Esophagus squamous epithelium (tissue), 5 donors: ENCODE data around the gene ZBTB46. TPM values are rescaled to one million over a fixed set of nuclear protein-coding genes. Genes with fewer than 3 reads are reported as not detected.

Experiments
- DNase-seq: peaks from one replicate; lab custom pipeline; 2025; lab: John Stamatoyannopoulos, UW
- H3K27ac ChIP-seq, 4 donors: fragments of 200-600 bp; sonication (generic); one replicate each; pipeline ENCODE4 v1.5.1; 2016 to 2019; ENCODE audit warnings: mild to moderate bottlenecking in 1 of 4
- H3K27me3 ChIP-seq, 4 donors: fragments of 200-600 bp; sonication (generic); 1 replicate in 3 of 4; 2 replicates in 1 of 4; pipeline versions ENCODE4 v1.5.1 to v1.6.0; 2017 to 2021; ENCODE audit warnings: antibody characterized with exemption in 1 of 4
- H3K36me3 ChIP-seq, 3 donors: fragments of 200-600 bp; sonication (generic); one replicate each; pipeline ENCODE4 v1.5.1; 2016 to 2019
- H3K4me1 ChIP-seq, 3 donors: fragments of 200-600 bp; sonication (generic); one replicate each; pipeline ENCODE4 v1.5.1; 2017 to 2019
- H3K4me3 ChIP-seq, 4 donors: fragments of 200-600 bp; sonication (generic); 1 replicate in 3 of 4; 2 replicates in 1 of 4; pipeline ENCODE4 v1.5.1; 2016 to 2019; ENCODE audit warnings: mild to moderate bottlenecking in 2 of 4, moderate library complexity in 1 of 4
- H3K9me3 ChIP-seq, 3 donors: fragments of 200-600 bp; sonication (generic); one replicate each; pipeline ENCODE4 v1.5.1; 2016 to 2019
- CTCF ChIP-seq, 6 experiments: fragments of 450-650 bp in 4 of 6; fragments of 200-600 bp in 2 of 6; sonication (generic) in 2 of 6; IDR thresholded peaks; one replicate each; pipeline ENCODE4 v1.5.1; 2016 to 2019; ENCODE audit warnings: antibody characterized with exemption in 6 of 6, mild to moderate bottlenecking in 4 of 6, moderate library complexity in 4 of 6
- POLR2A ChIP-seq, 4 donors: fragments of 450-650 bp; IDR thresholded peaks; one replicate each; pipeline ENCODE4 v1.6.1; 2017; ENCODE audit warnings: antibody characterized with exemption in 4 of 4, mild to moderate bottlenecking in 4 of 4, moderate library complexity in 3 of 4
- WGBS, 2 donors: methylation state at CpG; one replicate each; pipeline ENCODE4 v1.1.5; 2018; 5-methylcytosine and 5-hydroxymethylcytosine counted together
- intact Hi-C: fragments of 100-400 bp; cut with DNase I; formaldehyde crosslinking; loops from one replicate; pipeline ENCODE4 v1.15.0; 2022
- total RNA-seq, 4 donors: library from RNA; depleted of rRNA; stranded (reverse); fragments of >200 nt; gene quantifications; one replicate each; pipeline ENCODE4 v1.1.0, GENCODE V29; 2016
- donor health status: DM: yes; HTN: yes; CAD: no.

The ZBTB46 gene
- total RNA-seq, 4 donors from 2014 or later, result 0.79 to 4.2 (median 2.0) TPM

DNA sequence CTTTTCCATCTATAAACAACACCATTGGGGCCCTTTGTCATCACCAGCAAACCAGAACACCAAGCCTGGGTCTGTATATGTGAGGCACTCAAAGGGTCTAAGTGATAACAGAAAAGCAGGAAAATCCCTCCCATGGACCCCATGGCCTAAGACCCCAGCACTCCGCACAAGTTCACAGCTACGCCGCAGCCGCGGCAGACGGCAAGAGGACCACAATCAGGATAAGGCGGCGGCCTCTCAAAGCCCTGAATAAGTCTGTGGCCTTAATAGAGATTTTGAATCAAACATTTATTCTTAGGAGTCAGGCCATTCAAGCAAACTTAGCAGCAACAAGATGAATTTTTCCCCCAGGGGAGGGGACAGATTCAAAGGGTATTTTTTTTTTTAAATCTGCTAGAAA, 2.9 kb downstream of the ZBTB46 start:
- DNase-seq, result no peak

DNA sequence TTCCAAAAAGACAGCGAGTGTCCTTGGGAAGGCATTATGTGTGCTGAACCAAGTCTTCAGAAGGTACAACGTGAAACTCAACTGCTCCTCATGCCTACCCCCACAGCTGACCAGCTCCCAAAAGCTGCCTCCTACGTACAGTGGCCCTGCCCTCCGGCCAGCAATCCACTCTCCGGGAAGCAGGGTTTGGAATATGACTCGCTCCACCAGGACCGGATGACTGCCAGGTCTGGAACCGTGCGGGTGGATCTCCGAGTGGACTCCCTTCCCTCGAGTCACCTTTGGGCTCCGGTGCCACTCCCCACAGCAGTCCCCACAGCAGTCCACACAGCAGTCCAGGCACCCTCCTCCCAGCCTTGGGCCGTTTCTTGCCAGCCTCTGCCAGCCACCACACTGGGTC, 4.3 kb downstream of the ZBTB46 start:
- H3K27ac ChIP-seq, result no peak overlapping the region
- H3K36me3 ChIP-seq, result no peaks in the 10 kb centered on the region
- no peaks in the 10 kb centered on the region for H3K9me3 ChIP-seq
- peaks cover 0 to 66% (median 0%) of the 10 kb centered on the region in 4 donors for H3K27me3 ChIP-seq
- DNase-seq, result no peak
- peaks cover 14 to 31% (median 15%) of the 10 kb centered on the region in 3 donors for H3K4me1 ChIP-seq
- 70 to 81% methylated on average over 7 to 11 of the region's 13 CpGs for WGBS, 2 donors
- H3K4me3 ChIP-seq, result no peak overlapping the region
- TF ChIP-seq CTCF (IDR thresholded peaks at IDR 0.05) (no peak), POLR2A (IDR thresholded peaks at IDR 0.05) (no peak)
- intact Hi-C loops, result no loop called here

More for the DNA sequence above, 2.9 kb downstream of the ZBTB46 start:
- WGBS, 2 donors, result 98 to 100% methylated on average over 1 to 8 of the region's 8 CpGs
- peaks cover 0 to 75% (median 0%) of the 10 kb centered on the region in 4 donors for H3K27me3 ChIP-seq
- peaks cover 19 to 45% (median 20%) of the 10 kb centered on the region in 3 donors for H3K4me1 ChIP-seq
- H3K27ac ChIP-seq, result no peak overlapping the region
- intact Hi-C loops, result no loop called here
- TF ChIP-seq POLR2A (IDR thresholded peaks at IDR 0.05) (no peak), CTCF (IDR thresholded peaks at IDR 0.05) (no peak)
- H3K4me3 ChIP-seq, result no peak overlapping the region
- H3K36me3 ChIP-seq, result no peaks in the 10 kb centered on the region
- no peaks in the 10 kb centered on the region for H3K9me3 ChIP-seq

- intact Hi-C loops, result no loop called here
- 86 to 87% methylated on average over 24 to 25 of the region's 25 CpGs for WGBS, 2 donors
- TF ChIP-seq CTCF (IDR thresholded peaks at IDR 0.05), result no peak
- TF ChIP-seq POLR2A (IDR thresholded peaks at IDR 0.05), result no peak
- H3K36me3 ChIP-seq, result no peaks in the 10 kb centered on the region
- peaks cover 13 to 26% (median 14%) of the 10 kb centered on the region in 3 donors for H3K4me1 ChIP-seq
- DNase-seq, result no peak
- no peaks in the 10 kb centered on the region for H3K9me3 ChIP-seq
- H3K27ac ChIP-seq, result no peak overlapping the region
- H3K4me3 ChIP-seq, result no peak overlapping the region
- peaks cover 0 to 60% (median 0%) of the 10 kb centered on the region in 4 donors for H3K27me3 ChIP-seq
These were observed 5.5 kb downstream of the ZBTB46 start for GRCh38 chr20:63825331-63826118.

DNA sequence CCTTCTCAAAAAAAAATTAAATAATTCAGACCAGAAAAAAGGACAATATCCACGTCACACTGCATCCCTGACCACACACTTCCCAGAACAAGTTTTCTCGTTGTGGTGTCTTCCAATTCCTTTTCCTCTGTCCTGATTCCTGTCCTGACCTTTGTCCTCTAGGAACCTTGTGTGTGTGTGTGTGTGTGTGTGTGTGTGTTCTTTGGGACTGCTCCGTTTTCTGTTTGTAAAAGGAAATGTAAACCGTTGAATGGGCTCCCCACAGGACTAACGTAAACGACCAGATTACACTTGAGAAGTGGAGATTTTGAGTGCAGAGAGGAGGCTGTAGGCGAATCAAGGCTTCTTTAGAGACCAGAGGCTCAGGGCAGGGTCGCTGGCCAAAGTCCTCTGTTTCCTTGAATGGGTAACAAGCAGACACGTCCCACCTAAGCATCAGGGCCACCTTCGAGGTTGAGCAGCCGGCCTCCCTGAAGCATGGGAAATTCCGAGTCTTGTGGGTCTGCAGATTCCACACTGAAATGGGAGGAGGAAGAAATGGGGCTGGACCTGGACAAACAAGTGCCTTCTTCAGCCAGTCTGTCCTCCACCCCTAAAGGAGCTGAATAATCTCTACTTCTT, 7.3 kb downstream of the ZBTB46 start:
- 63 to 68% methylated on average over 7 to 11 of the region's 12 CpGs for WGBS, 2 donors
- Histone ChIP-seq H3K27me3 (peaks cover 0 to 43% (median 0%) of the 10 kb centered on the region in 4 donors), H3K36me3 (no peaks in the 10 kb centered on the region), H3K4me3 (no peak overlapping the region), H3K27ac (no peak overlapping the region), H3K4me1 (peaks cover 0 to 20% (median 14%) of the 10 kb centered on the region in 3 donors), H3K9me3 (no peaks in the 10 kb centered on the region)
- DNase-seq, result no peak
- TF ChIP-seq CTCF (IDR thresholded peaks at IDR 0.05) (no peak), POLR2A (IDR thresholded peaks at IDR 0.05) (no peak)
- intact Hi-C loops, result no loop called here

GRCh38 chr20:63822276-63822696, 8.8 kb downstream of the ZBTB46 start:
- peaks cover 0 to 32% (median 0%) of the 10 kb centered on the region in 4 donors for H3K27me3 ChIP-seq
- no peak overlapping the region for H3K27ac ChIP-seq
- WGBS, 2 donors, result 68 to 76% methylated on average over 6 to 12 of the region's 15 CpGs
- intact Hi-C loops, result no loop called here
- H3K9me3 ChIP-seq, result no peaks in the 10 kb centered on the region
- H3K4me1 ChIP-seq, result peaks cover 0 to 16% (median 7%) of the 10 kb centered on the region in 3 donors
- no peak overlapping the region for H3K4me3 ChIP-seq
- DNase-seq, result no peak
- H3K36me3 ChIP-seq, result no peaks in the 10 kb centered on the region
- TF ChIP-seq POLR2A (IDR thresholded peaks at IDR 0.05), result no peak
- TF ChIP-seq CTCF (IDR thresholded peaks at IDR 0.05), result no peak
